CD4-positive, alpha-beta T cell (primary cell): ENCODE results near the gene CDC42BPA. TPM values are rescaled to one million over a fixed set of nuclear protein-coding genes. Genes with fewer than 3 reads are reported as not detected.

Experiments used
- ATAC-seq: fragments of 200-7000 bp; cut with Tn5 transposase; one replicate; pipeline ENCODE4 v1.10.0; 2022; ENCODE audit warnings: mild to moderate bottlenecking; ENCODE audit not compliant: poor library complexity
- CTCF ChIA-PET: fragments of 350-600 bp; sonication (Branson Sonifier 250); formaldehyde crosslinking; loops from one replicate; lab custom pipeline; 2021; ENCODE audit warnings: antibody characterized with exemption, inconsistent platforms; lab: Charles Lee
- POLR2A ChIA-PET: fragments of 350-600 bp; sonication (Branson Sonifier 250); formaldehyde crosslinking; loops from one replicate; lab custom pipeline; 2021; ENCODE audit warnings: antibody characterized with exemption, inconsistent platforms; lab: Charles Lee
- DNase-seq, 14 experiments: peaks; one replicate each; pipeline ENCODE4 v3.0.0-alpha.2; 2013 to 2020; ENCODE audit warnings: mixed read lengths in 2 of 14
- H3K27ac ChIP-seq, 2 donors: one replicate each; pipeline versions ENCODE4 v1.5.1 to v1.7.0; 2013; ENCODE audit warnings: low read length in 2 of 2, low read depth in 1 of 2, mild to moderate bottlenecking in 1 of 2
- H3K27me3 ChIP-seq, 2 experiments: 1 replicate in 1 of 2; 2 replicates in 1 of 2; pipeline versions ENCODE4 v1.6.1 to v1.7.0; 2013; ENCODE audit warnings: low read length in 2 of 2, control low read depth in 1 of 2, mild to moderate bottlenecking in 1 of 2, moderate library complexity in 1 of 2; ENCODE audit not compliant: insufficient read depth in 2 of 2, control insufficient read depth in 1 of 2
- H3K36me3 ChIP-seq: one replicate; pipeline ENCODE4 v1.6.1; 2013; ENCODE audit warnings: low read length, control low read depth; ENCODE audit not compliant: insufficient read depth
- H3K4me1 ChIP-seq: one replicate; pipeline ENCODE4 v1.6.1; 2013; ENCODE audit warnings: low read length, control low read depth; ENCODE audit not compliant: insufficient read depth
- H3K4me3 ChIP-seq: one replicate; pipeline ENCODE4 v1.5.1; 2013; ENCODE audit warnings: mild to moderate bottlenecking, low read length, moderate library complexity
- H3K9me3 ChIP-seq, 2 experiments: 1 replicate in 1 of 2; 2 replicates in 1 of 2; pipeline versions ENCODE4 v1.6.1 to v1.7.0; 2013; ENCODE audit warnings: low read length in 2 of 2, mild to moderate bottlenecking in 2 of 2, control low read depth in 1 of 2, moderate library complexity in 1 of 2; ENCODE audit not compliant: control insufficient read depth in 1 of 2, insufficient read depth in 1 of 2
- H3K27ac Mint-ChIP-seq: one replicate; pipeline ENCODE4 v1.8.0; 2020; ENCODE audit warnings: mixed read lengths
- H3K27me3 Mint-ChIP-seq: one replicate; pipeline ENCODE4 v1.8.0; 2021; ENCODE audit warnings: mixed read lengths
- H3K36me3 Mint-ChIP-seq: one replicate; pipeline ENCODE4 v1.8.0; 2021; ENCODE audit warnings: low read depth, mixed read lengths
- H3K4me1 Mint-ChIP-seq: one replicate; pipeline ENCODE4 v1.8.0; 2021; ENCODE audit warnings: low read depth, mixed read lengths
- H3K4me3 Mint-ChIP-seq: one replicate; pipeline ENCODE4 v1.8.0; 2020; ENCODE audit warnings: mild to moderate bottlenecking, mixed read lengths
- H3K9me3 Mint-ChIP-seq: one replicate; pipeline ENCODE4 v1.8.0; 2020; ENCODE audit warnings: mixed read lengths
- intact Hi-C, 2 experiments: fragments of 100-400 bp; cut with DNase I in 1 of 2; cut with micrococcal nuclease in 1 of 2; formaldehyde crosslinking; loops; one replicate each; pipeline versions ENCODE4 v1.15.1 to v1.9.0; 2023 to 2025; cut with DNase I, micrococcal nuclease
- total RNA-seq, 174 experiments: library from RNA in 2 of 174; stranded (reverse) in 2 of 174; gene quantifications; one replicate each; pipeline ENCODE4 v1.2.3 and lab custom pipeline; 2021 to 2026
- TF ChIP-seq, protein P1 (sequence below): fragments of 200-600 bp; IDR thresholded peaks from one replicate; pipeline ENCODE4 v1.8.0; 2022; ENCODE audit warnings: antibody characterized with exemption, mild to moderate bottlenecking

Gene CDC42BPA
- total RNA-seq, 2 experiments from 2014 or later, result 2.2 to 3.0 TPM

DNA sequence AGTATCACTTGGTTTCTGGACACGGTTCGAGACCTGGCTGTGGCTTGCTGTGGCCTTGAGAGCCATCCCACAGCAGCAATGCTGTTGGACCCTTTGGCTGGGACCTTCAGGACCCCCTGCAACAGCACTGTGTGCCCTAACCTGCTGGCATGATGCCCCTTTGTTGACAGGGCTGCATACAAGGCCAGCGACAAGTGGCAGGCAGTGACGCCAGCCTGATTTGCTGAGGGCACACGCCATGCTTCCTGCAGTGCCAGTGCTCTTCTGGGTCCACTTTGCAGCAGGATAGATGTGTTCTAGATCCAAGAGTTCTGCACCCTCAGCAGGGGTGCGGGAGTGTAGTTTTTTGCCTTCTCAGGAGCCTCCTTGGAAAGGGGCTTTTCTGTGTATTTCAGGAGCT is 345.4 kb downstream of the CDC42BPA start:
- ChIA-PET POLR2A (no interaction called here), CTCF (no interaction called here)
- Histone ChIP-seq H3K9me3 (peaks cover 3 to 6% of the 10 kb centered on the region in 2 experiments), H3K27me3 (no peaks in the 10 kb centered on the region), H3K36me3 (peaks cover 32% of the 10 kb centered on the region), H3K27ac (no peak overlapping the region), H3K4me1 (no peaks in the 10 kb centered on the region), H3K4me3 (no peak overlapping the region)
- H3K27ac Mint-ChIP-seq, result no peak overlapping the region
- peak in 1 of 14 experiments; percentile 21 for DNase-seq
- H3K9me3 Mint-ChIP-seq, result peaks cover 4% of the 10 kb centered on the region
- no peaks in the 10 kb centered on the region for H3K27me3 Mint-ChIP-seq
- H3K4me3 Mint-ChIP-seq, result no peak overlapping the region
- H3K36me3 Mint-ChIP-seq, result peaks cover 51% of the 10 kb centered on the region
- intact Hi-C loops, result no loop called here
- H3K4me1 Mint-ChIP-seq, result no peaks in the 10 kb centered on the region
- ATAC-seq, result no peak
- TF ChIP-seq, protein P1, sequence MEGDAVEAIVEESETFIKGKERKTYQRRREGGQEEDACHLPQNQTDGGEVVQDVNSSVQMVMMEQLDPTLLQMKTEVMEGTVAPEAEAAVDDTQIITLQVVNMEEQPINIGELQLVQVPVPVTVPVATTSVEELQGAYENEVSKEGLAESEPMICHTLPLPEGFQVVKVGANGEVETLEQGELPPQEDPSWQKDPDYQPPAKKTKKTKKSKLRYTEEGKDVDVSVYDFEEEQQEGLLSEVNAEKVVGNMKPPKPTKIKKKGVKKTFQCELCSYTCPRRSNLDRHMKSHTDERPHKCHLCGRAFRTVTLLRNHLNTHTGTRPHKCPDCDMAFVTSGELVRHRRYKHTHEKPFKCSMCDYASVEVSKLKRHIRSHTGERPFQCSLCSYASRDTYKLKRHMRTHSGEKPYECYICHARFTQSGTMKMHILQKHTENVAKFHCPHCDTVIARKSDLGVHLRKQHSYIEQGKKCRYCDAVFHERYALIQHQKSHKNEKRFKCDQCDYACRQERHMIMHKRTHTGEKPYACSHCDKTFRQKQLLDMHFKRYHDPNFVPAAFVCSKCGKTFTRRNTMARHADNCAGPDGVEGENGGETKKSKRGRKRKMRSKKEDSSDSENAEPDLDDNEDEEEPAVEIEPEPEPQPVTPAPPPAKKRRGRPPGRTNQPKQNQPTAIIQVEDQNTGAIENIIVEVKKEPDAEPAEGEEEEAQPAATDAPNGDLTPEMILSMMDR, result no peak

DNA sequence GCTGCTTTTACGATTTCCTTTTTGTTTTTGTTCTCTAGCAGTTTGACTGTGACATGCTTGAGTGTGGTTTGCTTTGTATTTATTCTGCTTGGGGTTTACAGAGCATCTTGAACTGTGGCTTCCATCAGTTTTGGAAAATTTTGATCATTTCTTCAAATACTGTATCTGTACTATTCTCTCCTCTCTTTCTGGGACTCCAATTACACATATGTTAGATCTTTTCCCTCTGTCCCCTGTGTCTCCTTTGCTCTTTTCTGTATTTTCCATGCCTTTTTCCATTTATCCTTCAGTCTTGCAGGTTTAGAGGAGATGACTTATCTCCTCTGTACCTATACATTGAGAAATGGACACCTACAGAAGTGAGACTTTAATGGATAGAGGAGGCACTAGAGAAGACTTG is 346.5 kb downstream of the CDC42BPA start:
- peaks cover 4% of the 10 kb centered on the region for H3K9me3 Mint-ChIP-seq
- no peak overlapping the region for H3K4me3 Mint-ChIP-seq
- no peaks in the 10 kb centered on the region for H3K4me1 Mint-ChIP-seq
- DNase-seq, result no peak
- CTCF ChIA-PET, result no interaction called here
- Histone ChIP-seq H3K4me3 (no peak overlapping the region), H3K36me3 (peaks cover 37% of the 10 kb centered on the region), H3K27me3 (no peaks in the 10 kb centered on the region), H3K4me1 (no peaks in the 10 kb centered on the region), H3K27ac (no peak overlapping the region), H3K9me3 (peaks cover 3 to 6% of the 10 kb centered on the region in 2 experiments)
- POLR2A ChIA-PET, result no interaction called here
- peaks cover 63% of the 10 kb centered on the region for H3K36me3 Mint-ChIP-seq
- TF ChIP-seq, protein P1, result no peak
- no peaks in the 10 kb centered on the region for H3K27me3 Mint-ChIP-seq
- no peak overlapping the region for H3K27ac Mint-ChIP-seq
- ATAC-seq, result no peak
- intact Hi-C loops, result no loop called here

DNA sequence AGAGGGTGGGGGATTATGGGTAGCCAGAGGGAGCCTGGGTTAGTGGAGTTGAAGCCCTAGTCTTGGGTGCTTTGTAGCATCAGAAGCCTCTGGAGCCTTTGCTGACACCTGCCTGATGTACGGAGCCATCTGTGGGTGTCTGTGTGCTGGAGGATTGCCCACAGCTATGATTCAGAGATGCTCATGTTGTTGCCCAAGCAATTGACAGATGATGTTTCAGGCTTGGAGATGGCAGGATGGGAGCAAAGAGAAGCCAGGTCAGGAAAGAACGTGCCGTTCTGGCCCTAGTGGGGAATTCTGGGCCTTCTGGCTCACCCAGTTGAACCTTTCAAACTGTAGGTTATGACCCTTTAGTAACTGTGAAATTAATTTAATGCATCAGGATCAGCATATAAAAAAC is 350.6 kb downstream of the CDC42BPA start:
- ChIA-PET CTCF (no interaction called here), POLR2A (no interaction called here)
- Histone ChIP-seq H3K4me1 (no peaks in the 10 kb centered on the region), H3K36me3 (peaks cover 47% of the 10 kb centered on the region), H3K27ac (no peak overlapping the region), H3K4me3 (no peak overlapping the region), H3K27me3 (no peaks in the 10 kb centered on the region), H3K9me3 (peaks cover 3 to 8% of the 10 kb centered on the region in 2 experiments)
- peaks cover 4% of the 10 kb centered on the region for H3K9me3 Mint-ChIP-seq
- no peak overlapping the region for H3K27ac Mint-ChIP-seq
- ATAC-seq (no peak), DNase-seq (no peak)
- H3K27me3 Mint-ChIP-seq, result no peaks in the 10 kb centered on the region
- TF ChIP-seq, protein P1, result no peak
- peaks cover 86% of the 10 kb centered on the region for H3K36me3 Mint-ChIP-seq
- no peak overlapping the region for H3K4me3 Mint-ChIP-seq
- no peaks in the 10 kb centered on the region for H3K4me1 Mint-ChIP-seq
- intact Hi-C loops, result no loop called here
